ENCODE measurements around the gene PMS2.
"Not testable (repeated sequence)": the region's sequence is repeated elsewhere in the genome, so short reads cannot be mapped to it uniquely, and the experiment has no call there.

PMS2 gene

GRCh38 chr7:6012355-6013104 lies 3.7 kb upstream of the PMS2 start:
- no peak for DNase-seq (ENCODE audit: low spot score)

DNA sequence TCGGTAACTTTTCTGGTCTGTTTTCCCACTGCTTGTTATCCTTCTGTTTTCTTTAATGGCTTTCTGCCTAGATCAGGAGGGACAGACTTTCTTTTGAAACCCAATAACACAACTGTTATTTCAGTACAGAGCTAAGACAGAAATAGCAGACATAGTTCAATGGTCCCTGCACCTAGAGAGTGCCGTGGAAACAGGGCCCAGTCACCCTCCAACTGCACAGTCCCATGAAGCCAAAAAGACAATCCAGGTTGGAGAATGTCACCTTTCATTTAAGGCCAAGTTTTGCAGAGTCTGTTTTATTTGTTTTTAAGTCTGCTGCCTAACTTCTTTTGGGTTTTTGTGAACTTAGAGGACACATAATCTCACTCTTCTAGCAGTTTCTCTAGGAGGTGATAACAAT lies 2.7 kb upstream of the PMS2 start:
- DNase-seq (ENCODE audit: low spot score), result no peak

GRCh38 chr7:6010370-6010769 lies 1.5 kb upstream of the PMS2 start:
- not testable (repeated sequence) for DNase-seq (ENCODE audit: low spot score)

DNA sequence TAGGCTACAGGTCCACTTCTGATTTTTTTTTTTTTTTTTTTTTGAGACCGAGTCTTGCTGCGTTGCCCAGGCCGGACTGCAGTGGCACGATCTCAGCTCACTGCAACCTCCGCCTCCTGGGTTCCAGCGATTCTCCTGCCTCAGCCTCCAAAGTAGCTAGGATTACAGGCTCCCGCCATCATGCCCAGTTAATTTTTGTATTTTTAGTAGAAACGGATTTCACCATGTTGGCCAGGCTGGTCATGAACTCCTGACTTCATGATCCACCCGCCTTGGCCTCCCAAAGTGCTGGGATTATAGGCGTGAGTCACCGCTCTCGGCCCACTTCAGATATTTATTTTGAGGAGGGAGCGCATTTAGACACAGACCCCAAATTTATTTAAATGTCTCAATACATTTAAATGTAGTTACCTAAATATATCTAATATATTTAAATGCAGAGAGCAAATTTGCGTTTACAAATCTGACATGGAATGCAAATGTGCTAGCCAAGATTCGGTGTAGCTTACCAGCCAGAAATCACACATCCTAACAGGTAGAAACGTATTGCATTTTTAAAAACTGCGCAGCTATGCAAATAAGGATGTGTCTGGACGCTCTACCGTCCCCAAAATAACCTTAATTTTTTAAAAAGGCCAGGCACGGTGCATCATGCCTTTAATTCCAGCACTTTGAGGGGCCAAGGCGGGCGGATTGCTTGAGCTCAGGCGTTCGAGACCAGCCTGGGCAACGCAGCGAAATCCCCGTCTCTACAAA lies 836 bp downstream of the PMS2 start:
- not testable (repeated sequence) for DNase-seq (ENCODE audit: low spot score)

GRCh38 chr7:6007386-6007785 lies 1.5 kb downstream of the PMS2 start:
- DNase-seq (ENCODE audit: low spot score), result no peak

DNA sequence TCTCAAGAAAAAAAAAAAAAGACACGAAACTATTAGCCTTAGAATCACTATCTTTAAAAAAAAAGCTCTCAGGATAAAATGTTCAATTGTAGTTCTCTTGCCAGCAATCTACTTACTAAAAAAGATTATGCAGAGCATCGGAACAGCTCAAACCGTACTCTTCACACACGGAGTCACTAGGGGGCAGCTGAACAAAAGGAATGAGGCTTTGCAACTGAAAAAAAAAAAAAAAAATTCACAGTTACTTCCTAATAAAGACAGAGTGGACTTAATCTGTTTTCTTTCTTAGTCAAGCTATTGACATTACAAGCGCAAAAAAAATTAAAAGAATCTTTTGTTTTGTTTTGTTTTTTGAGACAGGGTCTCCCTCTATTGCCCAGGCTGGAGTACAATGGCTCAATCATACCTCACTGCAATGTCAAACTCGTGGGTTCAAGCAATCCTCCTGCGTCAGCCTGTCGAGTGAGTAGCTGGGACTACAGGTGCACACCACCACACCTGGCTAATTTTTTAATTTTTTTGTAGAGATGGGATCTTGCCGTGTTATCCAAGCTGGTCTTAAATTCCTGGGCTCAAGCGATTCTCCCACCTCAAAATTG lies 11.5 kb downstream of the PMS2 start:
- DNase-seq (ENCODE audit: low spot score), result peak; percentile 65

GRCh38 chr7:5987061-5987460 lies 21.8 kb downstream of the PMS2 start:
- not testable (repeated sequence) for DNase-seq (ENCODE audit: low spot score)

DNA sequence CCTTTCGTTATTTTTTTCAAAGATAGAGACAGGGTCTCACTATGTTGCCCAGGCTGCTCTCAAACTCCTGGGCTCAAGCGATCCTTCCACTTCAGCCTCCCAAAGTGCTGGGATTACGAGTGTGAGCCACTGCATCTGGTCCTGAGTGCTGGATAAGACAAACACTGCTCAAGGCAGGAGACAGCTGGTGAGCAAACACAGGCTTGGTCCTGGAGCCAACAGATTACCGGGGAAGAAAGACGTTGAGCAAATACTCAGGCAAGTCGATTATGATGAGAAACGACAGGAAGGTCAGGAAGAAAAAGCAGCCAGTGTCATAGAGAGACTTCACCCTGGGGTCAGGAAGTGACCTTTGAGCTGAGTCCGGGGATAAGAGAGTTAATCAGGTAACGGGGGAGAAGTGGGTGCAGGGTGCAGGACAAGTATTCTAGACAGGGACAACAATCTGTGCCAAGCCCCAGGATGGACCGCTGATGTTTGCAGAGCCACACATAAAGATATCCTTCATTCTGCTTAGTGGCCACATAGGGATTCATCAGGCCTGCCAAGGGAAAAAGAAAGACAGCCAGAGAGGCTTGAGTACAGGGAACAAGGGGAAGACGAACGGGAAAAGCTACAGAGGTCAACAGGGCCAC lies 29.1 kb downstream of the PMS2 start:
- DNase-seq (ENCODE audit: low spot score), result not testable (repeated sequence)

DNA sequence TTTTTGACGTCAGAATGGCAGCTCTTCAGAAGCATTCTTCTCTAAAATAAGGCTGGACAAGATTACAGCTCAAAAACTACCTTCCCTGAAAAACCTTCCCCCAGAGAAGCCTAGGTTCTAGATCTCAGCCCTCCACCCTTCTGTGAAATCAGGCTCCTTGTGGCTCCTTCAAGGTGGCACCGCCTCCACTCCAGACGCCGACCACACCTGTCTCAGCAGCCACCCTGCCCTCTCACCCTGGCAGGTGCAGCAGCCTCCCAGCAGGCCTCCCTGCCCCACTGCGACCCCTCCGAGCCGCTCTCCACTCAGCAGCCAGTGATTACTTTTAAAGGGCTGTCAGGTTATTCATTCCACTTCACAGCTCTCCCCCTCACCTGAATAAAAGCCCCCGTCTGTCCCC lies 35.3 kb downstream of the PMS2 start:
- DNase-seq (ENCODE audit: low spot score), result not testable (repeated sequence)

DNA sequence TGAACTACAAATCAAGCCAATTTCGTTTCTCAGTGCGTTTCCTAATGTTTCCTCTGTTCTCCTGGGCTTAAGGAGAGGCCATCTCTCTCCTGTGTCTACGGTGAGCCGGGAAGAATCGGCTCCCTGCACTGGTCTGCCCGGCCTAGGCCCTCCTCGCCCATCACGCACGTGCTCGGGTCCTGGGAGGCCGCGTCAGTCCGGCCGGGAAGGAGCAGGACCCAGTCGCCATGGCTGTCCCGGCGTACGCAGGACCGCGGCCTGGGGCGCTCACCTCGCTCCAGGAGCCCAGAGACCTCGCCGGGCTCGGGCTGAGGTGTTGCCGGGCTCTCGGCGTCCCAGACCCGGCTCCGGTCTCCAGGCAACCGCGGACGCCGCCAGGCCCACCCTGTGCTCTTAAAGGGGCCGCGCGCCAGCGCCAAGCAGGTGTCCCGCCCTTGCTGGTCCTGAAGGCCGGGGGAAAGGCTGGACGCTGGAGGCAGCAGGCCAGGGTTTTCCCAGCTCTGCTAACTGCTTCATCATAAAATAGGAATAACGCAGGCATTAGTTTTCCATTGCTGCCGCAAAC lies 38.4 kb downstream of the PMS2 start, which contains the start of gene RSPH10B:
Gene RSPH10B (minus strand): TSS at position 343 of the 565 bp plus-strand sequence. CDS start 3,573 bp downstream, outside the sequence.
- not testable (repeated sequence) for DNase-seq (ENCODE audit: low spot score)

GRCh38 chr7:5963810-5964209 lies 45.0 kb downstream of the PMS2 start:
- not testable (repeated sequence) for DNase-seq (ENCODE audit: low spot score)

DNA sequence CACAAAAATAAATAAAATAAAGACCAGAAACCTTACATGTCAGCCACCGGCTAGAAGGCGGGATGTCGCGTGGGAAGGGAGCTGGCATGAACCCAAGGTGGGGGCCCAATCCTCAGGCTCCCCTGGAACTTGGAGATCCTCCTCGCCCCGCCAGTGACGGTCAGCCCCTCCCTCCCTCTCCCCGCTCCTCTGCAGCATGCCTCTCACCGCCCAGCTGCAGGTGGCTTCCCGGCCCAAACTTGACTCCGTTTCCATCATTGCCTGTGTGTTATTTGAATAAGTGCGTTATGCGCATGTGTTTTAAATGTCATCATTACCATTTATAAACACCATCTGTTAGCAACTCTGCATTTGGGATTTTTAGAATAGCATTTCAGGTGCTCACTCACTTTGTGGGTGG lies 45.6 kb downstream of the PMS2 start:
- not testable (repeated sequence) for DNase-seq (ENCODE audit: low spot score)

DNA sequence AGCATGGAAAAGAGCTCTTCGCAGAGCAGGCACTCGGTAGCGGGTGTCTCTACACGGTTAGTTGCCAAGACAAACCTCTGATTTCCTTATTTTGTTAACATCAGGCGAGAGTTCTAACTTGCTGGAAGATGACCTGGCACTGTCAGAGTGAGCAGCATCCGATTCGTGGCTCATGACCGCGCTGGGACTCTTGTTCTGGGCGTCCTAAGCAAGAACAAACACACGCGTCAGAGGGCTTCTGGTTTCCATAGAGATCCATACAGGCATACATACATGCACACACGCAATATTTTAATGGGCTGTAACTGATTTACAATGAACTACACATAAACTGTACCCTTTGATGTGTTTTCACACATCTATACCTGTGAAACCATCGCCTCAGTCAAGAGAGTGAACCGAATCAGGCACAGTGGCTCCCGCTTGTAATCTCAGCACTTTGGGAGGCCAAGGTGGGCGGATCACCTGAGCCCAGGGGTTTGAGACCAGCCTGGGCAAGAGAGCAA lies 73.9 kb downstream of the PMS2 start:
- DNase-seq (ENCODE audit: low spot score), result not testable (repeated sequence)

- DNase-seq (ENCODE audit: low spot score), result not testable (repeated sequence)
These were observed 76.8 kb downstream of the PMS2 start for GRCh38 chr7:5931905-5932644.

- DNase-seq (ENCODE audit: low spot score), result not testable (repeated sequence)
These were observed 77.6 kb downstream of the PMS2 start for GRCh38 chr7:5931250-5931649.

DNA sequence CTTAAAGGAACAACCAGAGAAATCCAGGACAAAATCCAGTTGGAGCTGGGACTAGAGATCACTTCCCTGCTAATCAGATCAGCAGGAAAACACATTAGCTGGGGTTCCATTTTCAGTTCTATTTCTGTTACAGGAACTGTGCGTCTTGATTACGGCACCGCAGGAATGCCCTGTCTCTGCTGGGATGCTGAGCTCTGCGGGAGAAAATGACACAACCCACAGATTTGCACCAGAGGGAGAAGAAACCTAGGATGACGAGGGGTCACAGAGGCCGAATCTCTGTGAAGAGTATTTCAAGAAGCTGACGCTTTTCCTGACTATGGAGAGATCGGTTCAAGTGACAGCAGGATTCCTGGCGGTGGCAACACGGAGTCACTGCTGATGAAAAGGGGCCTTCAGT lies 78.6 kb downstream of the PMS2 start:
- DNase-seq (ENCODE audit: low spot score), result not testable (repeated sequence)

GRCh38 chr7:5926263-5926870 lies 82.5 kb downstream of the PMS2 start:
- DNase-seq (ENCODE audit: low spot score), result not testable (repeated sequence)

- DNase-seq (ENCODE audit: low spot score), result not testable (repeated sequence)
These were observed 84.2 kb downstream of the PMS2 start for GRCh38 chr7:5924630-5925029.

GRCh38 chr7:5924180-5924579 lies 84.7 kb downstream of the PMS2 start:
- DNase-seq (ENCODE audit: low spot score), result not testable (repeated sequence)

All from COLO829 (cell line).